Activated T-cell treated with anti-CD3 and anti-CD28 coated beads, Interleukin-2, amount 50 U/mL, for 1 hour (primary cell): ENCODE results near the gene GOLPH3.
A peak's percentile ranks its signal among the peaks of the same experiment; 100 is the strongest.
"Not testable (repeated sequence)": the region's sequence is repeated elsewhere in the genome, so short reads cannot be mapped to it uniquely, and the experiment has no call there.

ENCODE experiments used
- DNase-seq: peaks from one replicate; pipeline ENCODE4 v3.0.0-alpha.2; 2020

GOLPH3 gene

GRCh38 chr5:32174011-32174870, at the start of gene GOLPH3:
Gene GOLPH3, minus strand, starts transcription at chr5:32174319. Its CDS starts 285 bp downstream, at chr5:32174034.
- DNase-seq = peak; percentile 91

GRCh38 chr5:32222723-32223470, 48.8 kb upstream of the GOLPH3 start:
- no peak for DNase-seq

- no peak for DNase-seq
Observed at GRCh38 chr5:32217886-32218396, 43.8 kb upstream of the GOLPH3 start.

GRCh38 chr5:32214344-32214743, 40.2 kb upstream of the GOLPH3 start:
- DNase-seq = not testable (repeated sequence)

- DNase-seq = no peak
Observed at GRCh38 chr5:32210151-32210550, 36.0 kb upstream of the GOLPH3 start.

- not testable (repeated sequence) for DNase-seq
Observed at GRCh38 chr5:32208837-32209236, 34.7 kb upstream of the GOLPH3 start.

- DNase-seq = no peak
Observed at GRCh38 chr5:32207355-32207634, 33.2 kb upstream of the GOLPH3 start.

GRCh38 chr5:32206509-32207354, 32.6 kb upstream of the GOLPH3 start:
- no peak for DNase-seq

GRCh38 chr5:32206053-32206452, 31.9 kb upstream of the GOLPH3 start:
- DNase-seq = no peak

GRCh38 chr5:32202394-32202793, 28.3 kb upstream of the GOLPH3 start:
- no peak for DNase-seq

GRCh38 chr5:32201122-32201753, 27.1 kb upstream of the GOLPH3 start:
- DNase-seq = no peak

- DNase-seq = no peak
Observed at GRCh38 chr5:32197032-32197431, 22.9 kb upstream of the GOLPH3 start.

- DNase-seq = no peak
Observed at GRCh38 chr5:32195265-32195664, 21.1 kb upstream of the GOLPH3 start.

GRCh38 chr5:32193591-32193990, 19.5 kb upstream of the GOLPH3 start:
- no peak for DNase-seq

GRCh38 chr5:32190095-32190494, 16.0 kb upstream of the GOLPH3 start:
- no peak for DNase-seq

- no peak for DNase-seq
Observed at GRCh38 chr5:32187675-32188074, 13.6 kb upstream of the GOLPH3 start.

- no peak for DNase-seq
Observed at GRCh38 chr5:32182463-32183063, 8.4 kb upstream of the GOLPH3 start.

GRCh38 chr5:32173267-32174010, 680 bp downstream of the GOLPH3 start:
- peak; percentile 63 for DNase-seq

GRCh38 chr5:32172923-32173266, 1.2 kb downstream of the GOLPH3 start:
- no peak for DNase-seq

GRCh38 chr5:32172186-32172911, 1.8 kb downstream of the GOLPH3 start:
- peak; percentile 32 for DNase-seq
